Bronchial epithelial cell (primary cell): ENCODE measurements around the gene ZNF554. TPM values are rescaled to one million over a fixed set of nuclear protein-coding genes. Genes with fewer than 3 reads are reported as not detected.
"Not testable (repeated sequence)": the region's sequence is repeated elsewhere in the genome, so short reads cannot be mapped to it uniquely, and the experiment has no call there.

ENCODE experiments used
- DNase-seq: peaks from one replicate; pipeline ENCODE4 v3.0.0-alpha.2; 2010; ENCODE audit warnings: low read depth
- FAIRE-seq: peaks from 2 replicates; lab custom pipeline; 2011; peaks lifted over from hg19 to GRCh38; lab: Jason Lieb, UNC
- H3K27me3 ChIP-seq: 2 replicates; pipeline ENCODE4 v1.5.1; 2011; ENCODE audit warnings: low read length; ENCODE audit not compliant: control insufficient read depth, insufficient read depth
- H3K36me3 ChIP-seq: 2 replicates; pipeline ENCODE4 v1.5.1; 2011; ENCODE audit warnings: low read length; ENCODE audit not compliant: control insufficient read depth, insufficient read depth
- H3K4me3 ChIP-seq: 2 replicates; pipeline ENCODE4 v1.5.1; 2011; ENCODE audit warnings: mild to moderate bottlenecking, low read depth, low read length, control low read depth
- total RNA-seq: library from RNA; depleted of rRNA; stranded (reverse); fragments of >200 nt; gene quantifications from 2 replicates; pipeline ENCODE4 v1.2.1, GENCODE V29; 2014
- TF ChIP-seq, protein P1 (sequence below): IDR thresholded peaks from 2 replicates; pipeline ENCODE4 v1.5.1; 2011; ENCODE audit warnings: mild to moderate bottlenecking, moderate library complexity, low read length, control low read depth, inconsistent platforms; ENCODE audit not compliant: insufficient read depth, severe bottlenecking

ZNF554 gene
- total RNA-seq, 1 donor from 2014 or later: 3.9 TPM

DNA sequence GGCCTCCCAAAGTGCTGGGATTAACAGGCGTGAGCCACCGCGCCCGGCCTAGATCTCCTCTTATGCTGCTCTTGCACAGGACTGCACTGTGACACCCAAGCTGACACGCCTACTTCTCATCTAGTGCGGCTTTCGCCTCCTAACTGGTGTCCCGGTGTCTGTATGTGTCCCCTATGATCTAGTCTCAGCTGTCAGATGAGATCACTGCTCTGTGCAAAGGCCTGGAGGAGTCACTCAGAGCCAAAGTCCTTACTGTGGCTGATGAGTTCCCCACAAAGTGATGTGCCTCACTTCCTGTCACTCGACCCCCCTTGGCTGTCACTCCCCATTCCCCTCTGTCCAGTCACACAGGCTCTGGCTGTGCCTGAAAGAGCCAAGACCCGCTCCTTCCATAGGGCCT is 50.0 kb downstream of the ZNF554 start:
- no peak for DNase-seq
- H3K27me3 ChIP-seq: no peaks in the 10 kb centered on the region
- TF ChIP-seq, protein P1, sequence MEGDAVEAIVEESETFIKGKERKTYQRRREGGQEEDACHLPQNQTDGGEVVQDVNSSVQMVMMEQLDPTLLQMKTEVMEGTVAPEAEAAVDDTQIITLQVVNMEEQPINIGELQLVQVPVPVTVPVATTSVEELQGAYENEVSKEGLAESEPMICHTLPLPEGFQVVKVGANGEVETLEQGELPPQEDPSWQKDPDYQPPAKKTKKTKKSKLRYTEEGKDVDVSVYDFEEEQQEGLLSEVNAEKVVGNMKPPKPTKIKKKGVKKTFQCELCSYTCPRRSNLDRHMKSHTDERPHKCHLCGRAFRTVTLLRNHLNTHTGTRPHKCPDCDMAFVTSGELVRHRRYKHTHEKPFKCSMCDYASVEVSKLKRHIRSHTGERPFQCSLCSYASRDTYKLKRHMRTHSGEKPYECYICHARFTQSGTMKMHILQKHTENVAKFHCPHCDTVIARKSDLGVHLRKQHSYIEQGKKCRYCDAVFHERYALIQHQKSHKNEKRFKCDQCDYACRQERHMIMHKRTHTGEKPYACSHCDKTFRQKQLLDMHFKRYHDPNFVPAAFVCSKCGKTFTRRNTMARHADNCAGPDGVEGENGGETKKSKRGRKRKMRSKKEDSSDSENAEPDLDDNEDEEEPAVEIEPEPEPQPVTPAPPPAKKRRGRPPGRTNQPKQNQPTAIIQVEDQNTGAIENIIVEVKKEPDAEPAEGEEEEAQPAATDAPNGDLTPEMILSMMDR: no peak
- H3K4me3 ChIP-seq: no peak overlapping the region
- H3K36me3 ChIP-seq: no peaks in the 10 kb centered on the region
- FAIRE-seq: no peak

DNA sequence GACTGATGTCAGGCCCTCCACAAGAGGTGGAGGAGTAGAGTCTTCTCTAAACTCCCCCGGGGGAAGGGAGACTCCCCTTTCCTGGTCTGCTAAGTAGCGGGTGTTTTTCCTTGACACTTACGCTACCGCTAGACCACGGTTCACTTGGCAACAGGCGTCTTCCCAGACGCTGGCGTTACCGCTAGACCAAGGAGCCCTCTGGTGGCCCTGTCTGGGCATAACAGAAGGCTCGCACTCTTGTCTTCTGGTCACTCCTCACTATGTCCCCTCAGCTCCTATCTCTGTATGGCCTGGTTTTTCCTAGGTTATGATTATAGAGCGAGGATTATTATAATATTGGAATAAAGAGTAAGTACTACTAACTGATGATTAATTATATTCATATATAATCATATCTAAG is 52.5 kb downstream of the ZNF554 start:
- H3K27me3 ChIP-seq, DNase-seq, H3K4me3 ChIP-seq, H3K36me3 ChIP-seq, FAIRE-seq: not testable (repeated sequence)

DNA sequence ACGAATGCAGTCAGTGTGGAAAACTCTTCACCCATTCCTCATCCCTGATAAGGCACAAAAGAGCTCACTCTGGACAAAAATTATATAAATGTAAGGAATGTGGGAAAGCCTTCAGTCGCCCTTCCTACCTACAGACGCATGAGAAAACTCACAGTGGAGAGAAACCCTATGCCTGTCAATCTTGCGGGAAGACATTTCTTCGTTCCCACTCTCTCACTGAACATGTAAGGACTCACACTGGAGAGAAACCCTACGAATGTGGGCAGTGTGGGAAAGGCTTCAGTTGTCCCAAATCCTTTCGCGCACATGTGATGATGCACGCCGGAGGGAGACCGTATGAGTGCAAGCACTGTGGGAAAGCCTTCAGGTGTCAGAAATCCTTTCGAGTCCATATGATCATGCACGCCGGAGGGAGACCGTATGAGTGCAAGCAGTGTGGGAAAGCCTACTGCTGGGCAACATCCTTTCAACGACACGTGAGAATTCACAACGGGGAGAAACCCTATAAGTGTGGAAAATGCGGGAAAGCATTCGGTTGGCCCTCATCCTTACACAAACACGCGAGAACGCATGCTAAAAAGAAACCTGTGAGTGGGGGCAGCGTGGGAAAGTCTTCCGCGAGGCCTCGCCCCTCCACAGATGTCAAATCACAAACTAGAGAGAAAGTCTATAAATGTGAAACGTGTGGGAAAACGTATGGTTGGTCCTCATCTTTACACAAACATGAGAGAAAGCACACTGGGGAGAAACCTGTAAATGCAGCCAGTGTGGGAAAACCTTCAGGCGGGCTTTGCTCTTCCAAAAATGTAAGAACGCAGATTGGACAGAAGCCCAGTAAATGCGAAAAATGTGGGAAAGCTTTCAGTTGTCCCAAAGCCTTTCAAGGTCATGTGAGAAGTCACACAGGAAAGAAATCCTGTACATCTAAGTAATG is 58.0 kb downstream of the ZNF554 start:
- H3K27me3 ChIP-seq: no peaks in the 10 kb centered on the region
- FAIRE-seq (no peak), DNase-seq (no peak)
- TF ChIP-seq, protein P1: no peak
- no peaks in the 10 kb centered on the region for H3K36me3 ChIP-seq
- no peak overlapping the region for H3K4me3 ChIP-seq

DNA sequence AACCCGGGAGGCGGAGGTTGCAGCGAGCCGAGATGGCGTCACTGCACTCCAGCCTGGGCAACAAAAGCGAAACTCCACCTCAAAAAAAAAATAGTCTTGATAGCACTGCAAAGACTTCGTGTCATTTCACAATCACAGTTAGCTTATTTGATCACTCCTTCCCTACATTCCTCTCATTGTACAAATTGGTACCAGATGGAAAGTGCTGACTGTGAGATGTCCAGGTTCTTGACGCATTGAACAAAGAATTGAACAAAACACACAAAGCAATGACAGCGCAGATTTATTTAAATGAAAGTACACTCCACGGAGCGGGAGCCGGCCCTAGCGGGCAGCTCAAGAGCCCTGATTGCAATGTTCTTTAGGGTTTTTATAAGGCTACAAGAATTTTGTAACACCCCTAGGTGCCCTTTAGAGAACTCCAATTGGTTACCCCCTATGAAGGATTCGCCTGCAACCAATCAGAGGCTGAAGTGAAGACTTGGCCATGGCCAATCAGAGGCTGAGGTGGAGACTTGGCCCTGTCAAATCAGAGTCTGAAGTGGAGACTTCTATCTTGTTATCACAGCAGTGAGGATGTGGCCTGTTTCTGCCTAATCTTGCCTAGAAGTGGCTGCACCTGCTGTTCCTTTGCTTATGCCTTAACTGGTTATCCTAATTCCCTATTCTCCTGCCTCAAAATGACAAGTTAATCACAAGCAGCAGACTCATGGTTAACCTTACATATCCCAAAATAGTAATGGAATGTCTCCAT is 64.2 kb downstream of the ZNF554 start:
- FAIRE-seq (no peak), DNase-seq (no peak)
- TF ChIP-seq, protein P1: no peak

DNA sequence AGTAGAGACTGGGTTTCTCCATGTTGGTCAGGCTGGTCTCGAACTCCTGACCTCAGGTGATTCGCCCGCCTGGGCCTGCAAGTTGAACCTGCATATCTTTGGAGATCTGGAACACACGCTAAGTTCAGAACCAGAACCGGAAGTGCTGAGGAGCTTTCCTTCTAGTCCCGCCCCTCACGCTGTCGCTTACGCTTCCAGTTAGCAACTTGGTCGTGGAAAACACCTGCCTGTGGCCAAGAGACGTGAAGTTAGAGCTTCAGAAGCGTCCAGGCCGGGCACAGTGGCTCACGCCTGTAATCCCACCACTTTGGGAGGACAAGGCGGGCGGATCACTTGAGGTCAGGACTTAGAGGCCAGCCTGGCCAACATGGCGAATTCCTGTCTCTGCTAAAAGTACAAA is 66.1 kb downstream of the ZNF554 start:
- Histone ChIP-seq H3K36me3 (no peaks in the 10 kb centered on the region), H3K4me3 (no peak overlapping the region), H3K27me3 (no peaks in the 10 kb centered on the region)
- DNase-seq (no peak), FAIRE-seq (no peak)
- TF ChIP-seq, protein P1: no peak

More for the DNA sequence above, 64.2 kb downstream of the ZNF554 start:
- H3K4me3 ChIP-seq: no peak overlapping the region
- no peaks in the 10 kb centered on the region for H3K27me3 ChIP-seq
- H3K36me3 ChIP-seq: no peaks in the 10 kb centered on the region

Other genes starting within 250 kb of the ZNF554 start
- under 0.01 TPM in 2 replicates for gene GNG7, start 117.2 kb upstream of the ZNF554 start, total RNA-seq
- under 0.01 TPM in 2 replicates for gene DIRAS1, start 98.5 kb upstream of the ZNF554 start, total RNA-seq
- gene SLC39A3, start 79.9 kb upstream of the ZNF554 start, total RNA-seq: 24.0 and 38.9 TPM in 2 replicates
- gene SGTA, start 36.6 kb upstream of the ZNF554 start, total RNA-seq: 19.7 and 26.5 TPM in 2 replicates
- 55.6 and 86.4 TPM in 2 replicates for gene THOP1, start 34.4 kb upstream of the ZNF554 start, total RNA-seq
- gene ZNF555, start 21.6 kb downstream of the ZNF554 start, total RNA-seq: 4.6 and 4.7 TPM in 2 replicates
- gene ZNF556, start 47.5 kb downstream of the ZNF554 start, total RNA-seq: 2.0 and 2.4 TPM in 2 replicates
- 11.1 and 11.6 TPM in 2 replicates for gene ZNF57, start 81.1 kb downstream of the ZNF554 start, total RNA-seq
- gene ZNF77, start 125.1 kb downstream of the ZNF554 start, total RNA-seq: 7.9 and 9.2 TPM in 2 replicates
- gene TLE6, start 157.7 kb downstream of the ZNF554 start, total RNA-seq: under 0.01 TPM in 1 of 2 replicates, not detected in the other
- gene TLE2, start 209.4 kb downstream of the ZNF554 start, total RNA-seq: 0.53 and 1.0 TPM in 2 replicates
- 144 and 200 TPM in 2 replicates for gene TLE5, start 242.6 kb downstream of the ZNF554 start, total RNA-seq